ENCODE measurements around the gene TPK1. TPM values are rescaled to one million over a fixed set of nuclear protein-coding genes. Genes with fewer than 3 reads are reported as not detected.
A peak's percentile ranks its signal among the peaks of the same experiment; 100 is the strongest.

Gene TPK1
- total RNA-seq (10 to 100 TPM; 11.5 to 14.1 TPM), polyA plus RNA-seq (10 to 100 TPM in 1 of 2 donors, 1 to 10 TPM in 1; 6.7 to 13.3 TPM)
- long read RNA-seq, donor 1, partial matches to known transcripts = 2 of 17 reads
- long read RNA-seq, donor 1, other reads (novel, unspliced or antisense) = 9 of 17 reads
- long read RNA-seq, donor 2, partial matches to known transcripts = 0 of 8 reads
- long read RNA-seq, donor 2, other reads (novel, unspliced or antisense) = 7 of 8 reads

DNA sequence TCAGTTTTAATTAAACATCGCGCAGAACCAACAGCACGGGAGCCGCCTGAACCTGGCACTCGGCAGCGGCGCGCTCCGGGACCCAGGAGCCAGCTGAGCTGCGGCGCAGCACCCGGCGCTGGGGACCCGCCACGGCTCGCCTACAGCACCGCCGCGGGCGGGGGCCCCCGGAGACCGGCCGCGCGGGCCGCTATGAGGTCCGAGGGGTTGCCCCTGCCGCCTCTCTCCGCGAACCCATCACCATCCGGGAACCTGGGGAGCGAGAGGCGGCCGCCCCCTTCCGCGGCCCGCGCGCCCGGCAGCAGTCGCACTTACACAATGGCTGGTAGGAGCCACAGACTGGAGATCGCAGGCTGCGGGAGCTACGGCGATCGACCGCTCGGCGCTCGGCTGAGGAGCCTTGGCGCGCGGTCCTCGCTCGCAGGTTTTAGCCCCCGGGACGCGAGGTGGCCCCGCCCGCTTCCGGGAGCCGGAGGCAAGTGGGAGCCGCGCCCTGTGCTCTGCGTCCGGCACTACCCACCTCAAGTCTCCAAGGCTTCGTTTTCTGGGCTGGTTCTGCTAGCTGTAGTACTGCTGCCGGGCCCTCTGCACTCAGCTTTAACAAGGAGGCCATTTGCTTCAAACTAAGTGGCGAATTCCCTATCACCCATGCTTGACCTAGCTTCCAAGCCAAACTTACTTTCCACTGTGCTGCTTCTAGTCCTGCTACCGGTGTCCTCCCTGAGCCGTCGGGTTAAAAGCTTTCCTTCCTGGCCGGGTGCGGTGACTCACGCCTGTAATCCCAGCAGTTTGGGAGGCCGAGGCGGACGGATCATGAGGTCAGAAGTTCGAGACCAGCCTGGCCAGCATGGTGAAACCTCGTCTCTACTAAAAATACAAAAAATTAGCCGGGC is at the start of gene TPK1:
Gene TPK1 (minus strand): TSS at position 402 of the 893 bp plus-strand sequence. CDS start 451 bp downstream, outside the sequence.
- Histone ChIP-seq H3K27me3 (ENCODE audit: control insufficient read depth in 1 of 2, insufficient read depth in 2 of 2, low read length in 1 of 2) (no peaks in the 10 kb centered on the region), H3K4me1 (ENCODE audit: control insufficient read depth in 1 of 2, insufficient read depth in 2 of 2, low read length in 2 of 2) (no peaks in the 10 kb centered on the region), H3K4me3 (ENCODE audit: low read length in 2 of 2) (peak within 1 kb of the TSS; percentile 77 to 86), H3K36me3 (ENCODE audit: control insufficient read depth in 1 of 2, insufficient read depth in 2 of 2, low read length in 1 of 2) (no peaks in the 10 kb centered on the region), H3K27ac (ENCODE audit: low read depth in 1 of 2, low read length in 2 of 2) (peak within 1 kb of the TSS; percentile 88 to 99), H3K9me3 (ENCODE audit: control insufficient read depth, low read length) (no peaks in the 10 kb centered on the region)
- WGBS, 2 donors = 7% methylated on average over 72 to 81 of the region's 81 CpGs
- DNase-seq (peak; percentile 96 to 97), ATAC-seq (ENCODE audit: low FRiP score) (peak; percentile 99)
- intact Hi-C loops (cut with DNase I) = loop anchor here (5.0 to 10.0 kb wide), 2 partner anchors 51 to 99 kb away; no protein-coding TSS in a partner anchor

DNA sequence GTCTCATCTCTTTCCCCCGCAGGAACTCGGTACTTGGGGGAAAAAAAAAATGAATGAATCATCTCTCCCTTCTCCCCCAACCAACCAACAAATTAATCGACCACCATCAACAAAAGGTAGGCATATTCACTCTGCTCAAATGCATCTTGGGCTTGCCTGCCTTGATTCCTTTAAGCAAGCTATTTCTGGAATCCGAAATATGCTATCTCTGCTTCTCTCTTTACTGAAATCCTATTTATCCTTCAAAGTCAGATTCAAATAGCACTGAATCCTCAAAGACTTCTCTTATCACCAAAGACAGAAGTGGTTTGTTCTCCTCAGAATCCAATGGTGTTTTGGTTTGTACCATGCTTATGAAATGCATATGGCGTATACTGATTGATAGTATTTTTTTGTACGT is 49.6 kb upstream of the TPK1 start:
- no peak overlapping the region for H3K4me3 ChIP-seq (ENCODE audit: low read length in 2 of 2)
- ATAC-seq (ENCODE audit: low FRiP score) (no peak), DNase-seq (no peak)
- no peaks in the 10 kb centered on the region for H3K36me3 ChIP-seq (ENCODE audit: control insufficient read depth in 1 of 2, insufficient read depth in 2 of 2, low read length in 1 of 2)
- H3K27me3 ChIP-seq (ENCODE audit: control insufficient read depth in 1 of 2, insufficient read depth in 2 of 2, low read length in 1 of 2) = no peaks in the 10 kb centered on the region
- H3K27ac ChIP-seq (ENCODE audit: low read depth in 1 of 2, low read length in 2 of 2) = no peak overlapping the region
- WGBS, 2 donors = 72 to 77% methylated on average over 6 of the region's 6 CpGs
- H3K4me1 ChIP-seq (ENCODE audit: control insufficient read depth in 1 of 2, insufficient read depth in 2 of 2, low read length in 2 of 2) = no peaks in the 10 kb centered on the region
- no peaks in the 10 kb centered on the region for H3K9me3 ChIP-seq (ENCODE audit: control insufficient read depth, low read length)
- intact Hi-C loops (cut with DNase I) = no loop called here

GRCh38 chr7:144884896-144885295 is 49.0 kb upstream of the TPK1 start:
- intact Hi-C loops (cut with DNase I) = no loop called here
- no peak for ATAC-seq (ENCODE audit: low FRiP score)
- no peaks in the 10 kb centered on the region for H3K9me3 ChIP-seq (ENCODE audit: control insufficient read depth, low read length)
- no peaks in the 10 kb centered on the region for H3K4me1 ChIP-seq (ENCODE audit: control insufficient read depth in 1 of 2, insufficient read depth in 2 of 2, low read length in 2 of 2)
- 43 to 46% methylated on average over 2 of the region's 2 CpGs for WGBS, 2 donors
- no peak overlapping the region for H3K4me3 ChIP-seq (ENCODE audit: low read length in 2 of 2)
- H3K36me3 ChIP-seq (ENCODE audit: control insufficient read depth in 1 of 2, insufficient read depth in 2 of 2, low read length in 1 of 2) = no peaks in the 10 kb centered on the region
- no peak overlapping the region for H3K27ac ChIP-seq (ENCODE audit: low read depth in 1 of 2, low read length in 2 of 2)
- DNase-seq = no peak
- H3K27me3 ChIP-seq (ENCODE audit: control insufficient read depth in 1 of 2, insufficient read depth in 2 of 2, low read length in 1 of 2) = no peaks in the 10 kb centered on the region

DNA sequence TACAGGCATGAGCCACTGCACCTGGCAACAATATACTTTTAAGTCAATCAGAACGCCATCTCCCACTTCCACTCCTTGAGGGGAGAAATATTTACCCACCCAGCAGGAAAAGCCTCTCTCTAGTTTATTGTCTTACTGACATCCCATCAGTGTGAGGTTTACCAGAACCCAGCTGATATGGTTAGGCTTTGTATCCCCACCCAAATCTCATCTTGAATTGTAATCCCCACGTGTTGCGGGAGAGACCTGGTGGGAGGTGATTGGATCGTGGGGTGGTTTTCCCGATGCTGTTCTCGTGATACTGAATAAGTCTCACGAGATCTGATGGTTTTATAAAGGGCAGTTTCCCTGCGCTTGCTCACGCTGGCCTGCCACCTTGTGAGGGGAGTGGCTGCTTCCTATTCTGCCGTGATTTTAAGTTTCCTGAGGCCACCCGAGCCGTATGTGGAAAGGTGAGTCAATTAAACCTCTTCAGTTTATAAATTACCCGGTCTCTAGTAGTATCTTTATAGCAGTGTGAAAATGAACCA is 37.5 kb upstream of the TPK1 start:
- ATAC-seq (ENCODE audit: low FRiP score) (no peak), DNase-seq (no peak)
- Histone ChIP-seq H3K4me3 (ENCODE audit: low read length in 2 of 2) (no peak overlapping the region), H3K36me3 (ENCODE audit: control insufficient read depth in 1 of 2, insufficient read depth in 2 of 2, low read length in 1 of 2) (no peaks in the 10 kb centered on the region), H3K4me1 (ENCODE audit: control insufficient read depth in 1 of 2, insufficient read depth in 2 of 2, low read length in 2 of 2) (no peaks in the 10 kb centered on the region), H3K27me3 (ENCODE audit: control insufficient read depth in 1 of 2, insufficient read depth in 2 of 2, low read length in 1 of 2) (no peaks in the 10 kb centered on the region), H3K27ac (ENCODE audit: low read depth in 1 of 2, low read length in 2 of 2) (no peak overlapping the region), H3K9me3 (ENCODE audit: control insufficient read depth, low read length) (peaks cover 2% of the 10 kb centered on the region)
- WGBS, 2 donors = 82 to 84% methylated on average over 13 of the region's 13 CpGs
- intact Hi-C loops (cut with DNase I) = no loop called here

DNA sequence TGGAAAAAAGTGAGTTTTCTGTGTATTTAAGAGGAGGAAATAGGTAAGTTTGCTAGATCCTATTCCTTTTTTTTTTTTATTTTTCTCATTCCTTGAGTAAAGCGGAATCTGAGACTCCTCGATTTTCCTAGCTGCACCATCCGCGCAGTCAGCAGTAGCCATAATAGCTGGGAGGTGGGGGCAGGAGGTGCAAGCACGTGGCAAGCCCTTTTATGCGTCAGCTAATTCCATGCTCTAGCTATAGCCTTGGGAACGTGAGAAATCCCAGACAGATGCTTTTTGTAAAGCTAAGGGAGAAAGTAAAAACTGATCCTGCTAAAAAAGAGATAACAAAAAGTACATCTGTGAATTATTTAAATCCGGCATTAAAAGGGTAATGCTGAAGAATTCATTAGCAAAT is 33.2 kb upstream of the TPK1 start:
- intact Hi-C loops (cut with DNase I) = no loop called here
- WGBS, 2 donors = 70 to 72% methylated on average over 8 of the region's 8 CpGs
- no peaks in the 10 kb centered on the region for H3K4me1 ChIP-seq (ENCODE audit: control insufficient read depth in 1 of 2, insufficient read depth in 2 of 2, low read length in 2 of 2)
- H3K27ac ChIP-seq (ENCODE audit: low read depth in 1 of 2, low read length in 2 of 2) = no peak overlapping the region
- ATAC-seq (ENCODE audit: low FRiP score) = no peak
- H3K4me3 ChIP-seq (ENCODE audit: low read length in 2 of 2) = no peak overlapping the region
- H3K9me3 ChIP-seq (ENCODE audit: control insufficient read depth, low read length) = peaks cover 2% of the 10 kb centered on the region
- DNase-seq = no peak
- H3K27me3 ChIP-seq (ENCODE audit: control insufficient read depth in 1 of 2, insufficient read depth in 2 of 2, low read length in 1 of 2) = no peaks in the 10 kb centered on the region
- no peaks in the 10 kb centered on the region for H3K36me3 ChIP-seq (ENCODE audit: control insufficient read depth in 1 of 2, insufficient read depth in 2 of 2, low read length in 1 of 2)

- no peak for DNase-seq
- no peaks in the 10 kb centered on the region for H3K27me3 ChIP-seq (ENCODE audit: control insufficient read depth in 1 of 2, insufficient read depth in 2 of 2, low read length in 1 of 2)
- H3K4me3 ChIP-seq (ENCODE audit: low read length in 2 of 2) = no peak overlapping the region
- WGBS, 2 donors = 79 to 83% methylated on average over 3 of the region's 3 CpGs
- intact Hi-C loops (cut with DNase I) = no loop called here
- H3K27ac ChIP-seq (ENCODE audit: low read depth in 1 of 2, low read length in 2 of 2) = no peak overlapping the region
- no peaks in the 10 kb centered on the region for H3K4me1 ChIP-seq (ENCODE audit: control insufficient read depth in 1 of 2, insufficient read depth in 2 of 2, low read length in 2 of 2)
- H3K9me3 ChIP-seq (ENCODE audit: control insufficient read depth, low read length) = peaks cover 2% of the 10 kb centered on the region
- H3K36me3 ChIP-seq (ENCODE audit: control insufficient read depth in 1 of 2, insufficient read depth in 2 of 2, low read length in 1 of 2) = no peaks in the 10 kb centered on the region
- ATAC-seq (ENCODE audit: low FRiP score) = no peak
Observed at GRCh38 chr7:144866189-144866588, 30.3 kb upstream of the TPK1 start.

DNA sequence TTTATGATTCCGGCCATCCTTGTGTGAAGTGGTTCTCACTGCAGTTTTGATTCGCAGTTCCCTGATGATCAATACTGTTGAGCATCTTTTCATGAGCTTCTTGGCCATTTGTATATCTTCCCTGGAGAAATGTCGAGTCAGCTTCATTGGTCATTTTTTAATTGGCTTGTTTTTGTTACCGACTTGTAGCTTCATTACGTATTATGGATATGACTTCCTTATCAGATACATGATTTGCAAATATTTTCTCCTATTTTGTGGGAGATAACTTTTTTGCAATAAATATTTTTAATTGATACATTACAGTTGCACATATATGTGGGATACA is 27.4 kb upstream of the TPK1 start:
- intact Hi-C loops (cut with DNase I) = no loop called here
- Histone ChIP-seq H3K9me3 (ENCODE audit: control insufficient read depth, low read length) (no peaks in the 10 kb centered on the region), H3K27me3 (ENCODE audit: control insufficient read depth in 1 of 2, insufficient read depth in 2 of 2, low read length in 1 of 2) (no peaks in the 10 kb centered on the region), H3K4me1 (ENCODE audit: control insufficient read depth in 1 of 2, insufficient read depth in 2 of 2, low read length in 2 of 2) (no peaks in the 10 kb centered on the region), H3K27ac (ENCODE audit: low read depth in 1 of 2, low read length in 2 of 2) (no peak overlapping the region), H3K4me3 (ENCODE audit: low read length in 2 of 2) (no peak overlapping the region), H3K36me3 (ENCODE audit: control insufficient read depth in 1 of 2, insufficient read depth in 2 of 2, low read length in 1 of 2) (no peaks in the 10 kb centered on the region)
- ATAC-seq (ENCODE audit: low FRiP score) = no peak
- 84 to 88% methylated on average over 5 of the region's 5 CpGs for WGBS, 2 donors
- DNase-seq = no peak

GRCh38 chr7:144862612-144863319 is 26.9 kb upstream of the TPK1 start:
- H3K4me3 ChIP-seq (ENCODE audit: low read length in 2 of 2) = no peak overlapping the region
- intact Hi-C loops (cut with DNase I) = no loop called here
- WGBS, 2 donors = 93 to 94% methylated on average over 2 of the region's 2 CpGs
- no peaks in the 10 kb centered on the region for H3K4me1 ChIP-seq (ENCODE audit: control insufficient read depth in 1 of 2, insufficient read depth in 2 of 2, low read length in 2 of 2)
- H3K27me3 ChIP-seq (ENCODE audit: control insufficient read depth in 1 of 2, insufficient read depth in 2 of 2, low read length in 1 of 2) = no peaks in the 10 kb centered on the region
- H3K27ac ChIP-seq (ENCODE audit: low read depth in 1 of 2, low read length in 2 of 2) = no peak overlapping the region
- ATAC-seq (ENCODE audit: low FRiP score) (no peak), DNase-seq (no peak)
- no peaks in the 10 kb centered on the region for H3K9me3 ChIP-seq (ENCODE audit: control insufficient read depth, low read length)
- no peaks in the 10 kb centered on the region for H3K36me3 ChIP-seq (ENCODE audit: control insufficient read depth in 1 of 2, insufficient read depth in 2 of 2, low read length in 1 of 2)

All from aorta (tissue), 5 donors.